Activated CD4-positive, alpha-beta T cell treated with anti-CD3 and anti-CD28 coated beads, Interleukin-2, amount 10 ng/mL, durations not matched to agents 7 days and 5 days (primary cell): Measurements from ENCODE around the gene ARMH1. TPM values are rescaled to one million over a fixed set of nuclear protein-coding genes. Genes with fewer than 3 reads are reported as not detected.
"Not testable (repeated sequence)": the region's sequence is repeated elsewhere in the genome, so short reads cannot be mapped to it uniquely, and the experiment has no call there.

Experiments used
- CTCF ChIA-PET: fragments of 350-600 bp; sonication (Branson Sonifier 250); formaldehyde crosslinking; loops from one replicate; lab custom pipeline; 2021; ENCODE audit warnings: antibody characterized with exemption; lab: Charles Lee
- POLR2A ChIA-PET: fragments of 350-600 bp; sonication (Branson Sonifier 250); formaldehyde crosslinking; loops from one replicate; lab custom pipeline; 2021; ENCODE audit warnings: antibody characterized with exemption; lab: Charles Lee
- DNase-seq: peaks from one replicate; pipeline ENCODE4 v3.0.0-alpha.2; 2020
- H3K27ac Mint-ChIP-seq: one replicate; pipeline ENCODE4 v1.8.0; 2021; ENCODE audit warnings: mild to moderate bottlenecking, moderate library complexity, mixed read lengths
- H3K27me3 Mint-ChIP-seq: one replicate; pipeline ENCODE4 v1.8.0; 2021; ENCODE audit warnings: mixed read lengths
- H3K36me3 Mint-ChIP-seq: one replicate; pipeline ENCODE4 v1.8.0; 2021; ENCODE audit warnings: low read depth, mixed read lengths
- H3K4me1 Mint-ChIP-seq: one replicate; pipeline ENCODE4 v1.8.0; 2021; ENCODE audit warnings: mixed read lengths
- H3K4me3 Mint-ChIP-seq: one replicate; pipeline ENCODE4 v1.8.0; 2021; ENCODE audit warnings: mild to moderate bottlenecking, moderate library complexity, mixed read lengths
- H3K9me3 Mint-ChIP-seq: one replicate; pipeline ENCODE4 v1.8.0; 2021; ENCODE audit warnings: mixed read lengths
- total RNA-seq, 2 experiments: library from RNA; stranded (reverse); gene quantifications; one replicate each; pipeline ENCODE4 v1.2.3, GENCODE V29; 2021

Gene ARMH1
- total RNA-seq, 2 experiments from 2014 or later = 47.4 to 50.7 TPM

GRCh38 chr1:44693159-44693558, 18.6 kb downstream of the ARMH1 start:
- no peak overlapping the region for H3K27ac Mint-ChIP-seq
- no peaks in the 10 kb centered on the region for H3K9me3 Mint-ChIP-seq
- H3K4me3 Mint-ChIP-seq = no peak overlapping the region
- no peaks in the 10 kb centered on the region for H3K36me3 Mint-ChIP-seq
- H3K27me3 Mint-ChIP-seq = peaks cover 2% of the 10 kb centered on the region
- DNase-seq = no peak
- peaks cover 20% of the 10 kb centered on the region for H3K4me1 Mint-ChIP-seq
- POLR2A ChIA-PET = no interaction called here
- CTCF ChIA-PET = interaction anchor here (0.6 to 3.0 kb wide), 5 partner anchors 19 to 740 kb away, joined by 3 to 8 read pairs (median 3); no protein-coding TSS in a partner anchor

GRCh38 chr1:44693900-44694299, 19.4 kb downstream of the ARMH1 start:
- Mint-ChIP-seq H3K27ac (no peak overlapping the region), H3K4me1 (peaks cover 20% of the 10 kb centered on the region), H3K4me3 (no peak overlapping the region), H3K9me3 (no peaks in the 10 kb centered on the region), H3K36me3 (no peaks in the 10 kb centered on the region), H3K27me3 (peaks cover 2% of the 10 kb centered on the region)
- POLR2A ChIA-PET = no interaction called here
- no peak for DNase-seq
- CTCF ChIA-PET = no interaction called here

- Mint-ChIP-seq H3K27ac (no peak overlapping the region), H3K27me3 (peaks cover 2% of the 10 kb centered on the region), H3K36me3 (no peaks in the 10 kb centered on the region), H3K9me3 (no peaks in the 10 kb centered on the region), H3K4me1 (peaks cover 20% of the 10 kb centered on the region), H3K4me3 (no peak overlapping the region)
- CTCF ChIA-PET = interaction anchor here (0.6 to 1.3 kb wide), 2 partner anchors 15 to 106 kb away, joined by 3 to 4 read pairs; no protein-coding TSS in a partner anchor
- DNase-seq = no peak
- POLR2A ChIA-PET = no interaction called here
These were observed 20.5 kb downstream of the ARMH1 start for GRCh38 chr1:44694863-44695478.

GRCh38 chr1:44695671-44696070, 21.2 kb downstream of the ARMH1 start:
- peak overlapping the region; percentile 80 for H3K27ac Mint-ChIP-seq
- POLR2A ChIA-PET = no interaction called here
- H3K27me3 Mint-ChIP-seq = peaks cover 2% of the 10 kb centered on the region
- no peak for DNase-seq
- peaks cover 20% of the 10 kb centered on the region for H3K4me1 Mint-ChIP-seq
- CTCF ChIA-PET = interaction anchor here (0.6 to 1.7 kb wide), 4 partner anchors 9 to 105 kb away, joined by 3 to 6 read pairs (median 4); no protein-coding TSS in a partner anchor
- no peak overlapping the region for H3K4me3 Mint-ChIP-seq
- H3K9me3 Mint-ChIP-seq = no peaks in the 10 kb centered on the region
- H3K36me3 Mint-ChIP-seq = no peaks in the 10 kb centered on the region

- peaks cover 2% of the 10 kb centered on the region for H3K27me3 Mint-ChIP-seq
- peak overlapping the region; percentile 86 for H3K27ac Mint-ChIP-seq
- no peaks in the 10 kb centered on the region for H3K36me3 Mint-ChIP-seq
- ChIA-PET POLR2A (interaction anchor here (1.1 to 1.4 kb wide), 2 partner anchors 26 to 113 kb away, joined by 3 to 17 read pairs; no protein-coding TSS in a partner anchor), CTCF (interaction anchor here (0.6 to 1.8 kb wide), 12 partner anchors 10 to 1134 kb away, joined by 3 to 6 read pairs (median 4); no protein-coding TSS in a partner anchor)
- H3K9me3 Mint-ChIP-seq = no peaks in the 10 kb centered on the region
- peaks cover 20% of the 10 kb centered on the region for H3K4me1 Mint-ChIP-seq
- DNase-seq = no peak
- H3K4me3 Mint-ChIP-seq = no peak overlapping the region
These were observed 21.6 kb downstream of the ARMH1 start for GRCh38 chr1:44696101-44696500.

- Mint-ChIP-seq H3K4me1 (peaks cover 20% of the 10 kb centered on the region), H3K4me3 (peak overlapping the region; percentile 25), H3K9me3 (no peaks in the 10 kb centered on the region), H3K36me3 (no peaks in the 10 kb centered on the region), H3K27ac (peak overlapping the region; percentile 86), H3K27me3 (no peaks in the 10 kb centered on the region)
- ChIA-PET CTCF (interaction anchor here (0.8 to 1.8 kb wide), 12 partner anchors 9 to 539 kb away, joined by 3 to 6 read pairs (median 3); no protein-coding TSS in a partner anchor), POLR2A (interaction anchor here (1.1 to 1.4 kb wide), 2 partner anchors 25 to 113 kb away, joined by 3 to 17 read pairs; no protein-coding TSS in a partner anchor)
- DNase-seq = peak; percentile 64
These were observed 22.4 kb downstream of the ARMH1 start for GRCh38 chr1:44696789-44697345.

- Mint-ChIP-seq H3K27me3 (no peaks in the 10 kb centered on the region), H3K4me3 (no peak overlapping the region), H3K36me3 (no peaks in the 10 kb centered on the region), H3K4me1 (peaks cover 20% of the 10 kb centered on the region), H3K27ac (no peak overlapping the region), H3K9me3 (no peaks in the 10 kb centered on the region)
- ChIA-PET CTCF (interaction anchor here (1.2 kb wide), 2 partner anchors 13 to 17 kb away, joined by 3 to 4 read pairs; no protein-coding TSS in a partner anchor), POLR2A (no interaction called here)
- DNase-seq = no peak
These were observed 23.6 kb downstream of the ARMH1 start for GRCh38 chr1:44698138-44698537.

- CTCF ChIA-PET = interaction anchor here (0.7 kb wide), 2 partner anchors 16 to 99 kb away, joined by 3 read pairs; no protein-coding TSS in a partner anchor
- not testable (repeated sequence) for DNase-seq
These were observed 24.9 kb downstream of the ARMH1 start for GRCh38 chr1:44699375-44699774.

GRCh38 chr1:44700573-44700972, 26.1 kb downstream of the ARMH1 start:
- Mint-ChIP-seq H3K4me3 (no peak overlapping the region), H3K4me1 (peaks cover 20% of the 10 kb centered on the region), H3K9me3 (no peaks in the 10 kb centered on the region), H3K27ac (no peak overlapping the region), H3K27me3 (no peaks in the 10 kb centered on the region), H3K36me3 (no peaks in the 10 kb centered on the region)
- DNase-seq = no peak
- ChIA-PET POLR2A (interaction anchor here (1.3 kb wide), 1 partner anchor 22 kb away, joined by 6 read pairs; no protein-coding TSS in a partner anchor), CTCF (no interaction called here)

More at GRCh38 chr1:44699375-44699774, 24.9 kb downstream of the ARMH1 start:
- H3K36me3 Mint-ChIP-seq, H3K9me3 Mint-ChIP-seq, H3K4me3 Mint-ChIP-seq, H3K27me3 Mint-ChIP-seq, H3K27ac Mint-ChIP-seq: not testable (repeated sequence)
- peaks cover 20% of the 10 kb centered on the region for H3K4me1 Mint-ChIP-seq
- POLR2A ChIA-PET = interaction anchor here (1.3 kb wide), 1 partner anchor 23 kb away, joined by 6 read pairs; no protein-coding TSS in a partner anchor

GRCh38 chr1:44701141-44701573, 26.6 kb downstream of the ARMH1 start:
- no peaks in the 10 kb centered on the region for H3K36me3 Mint-ChIP-seq
- ChIA-PET POLR2A (no interaction called here), CTCF (no interaction called here)
- H3K9me3 Mint-ChIP-seq = no peaks in the 10 kb centered on the region
- H3K4me3 Mint-ChIP-seq = no peak overlapping the region
- H3K27ac Mint-ChIP-seq = no peak overlapping the region
- DNase-seq = no peak
- no peaks in the 10 kb centered on the region for H3K27me3 Mint-ChIP-seq
- H3K4me1 Mint-ChIP-seq = peaks cover 16% of the 10 kb centered on the region

GRCh38 chr1:44705470-44705869, 31.0 kb downstream of the ARMH1 start:
- ChIA-PET CTCF (interaction anchor here (1.4 to 2.1 kb wide), 2 partner anchors 9 to 12 kb away, joined by 3 to 5 read pairs; no protein-coding TSS in a partner anchor), POLR2A (no interaction called here)
- Mint-ChIP-seq H3K27me3 (no peaks in the 10 kb centered on the region), H3K4me1 (peaks cover 11% of the 10 kb centered on the region), H3K4me3 (no peak overlapping the region), H3K27ac (no peak overlapping the region), H3K36me3 (no peaks in the 10 kb centered on the region), H3K9me3 (no peaks in the 10 kb centered on the region)
- DNase-seq = no peak

GRCh38 chr1:44705938-44706337, 31.4 kb downstream of the ARMH1 start:
- ChIA-PET POLR2A (no interaction called here), CTCF (interaction anchor here (1.0 to 2.1 kb wide), 3 partner anchors 9 to 16 kb away, joined by 3 to 5 read pairs (median 3); no protein-coding TSS in a partner anchor)
- Mint-ChIP-seq H3K4me1 (peaks cover 11% of the 10 kb centered on the region), H3K4me3 (no peak overlapping the region), H3K27me3 (peaks cover 4% of the 10 kb centered on the region), H3K27ac (no peak overlapping the region), H3K9me3 (no peaks in the 10 kb centered on the region), H3K36me3 (no peaks in the 10 kb centered on the region)
- DNase-seq = no peak
